Colon (tissue), 2 donors: ENCODE results near the gene APP.
"Not testable (repeated sequence)": the region's sequence is repeated elsewhere in the genome, so short reads cannot be mapped to it uniquely, and the experiment has no call there.

Experiments used
- FAIRE-seq: peaks from 2 replicates; lab custom pipeline; 2012; peaks lifted over from hg19 to GRCh38; lab: Jason Lieb, UNC
- donor health status: control.
- donor health status: control.

Gene APP

GRCh38 chr21:25936776-25937175, 233.8 kb downstream of the APP start:
- FAIRE-seq: no peak

- no peak for FAIRE-seq
These were observed 235.8 kb downstream of the APP start for GRCh38 chr21:25934771-25935224.

DNA sequence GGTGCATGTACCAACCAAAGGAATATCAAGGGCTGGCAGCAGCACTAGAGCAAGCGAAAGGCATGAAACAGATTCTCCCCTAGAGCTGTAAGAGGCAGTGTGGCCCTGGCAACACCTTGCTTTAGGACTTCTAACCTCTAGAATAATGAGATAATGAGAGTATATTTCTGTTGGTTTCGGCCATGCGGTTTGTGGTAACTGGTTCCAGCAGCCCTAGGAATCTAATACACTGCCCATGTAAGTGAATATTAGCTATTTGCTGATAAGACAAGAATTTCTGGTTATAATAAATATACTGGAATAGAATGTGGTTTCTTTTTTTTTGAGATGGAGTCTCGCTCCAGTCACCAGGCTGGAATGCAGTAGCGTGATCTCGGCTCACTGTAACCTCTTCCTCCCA, 236.4 kb downstream of the APP start:
- no peak for FAIRE-seq

GRCh38 chr21:25931765-25932164, 238.8 kb downstream of the APP start:
- no peak for FAIRE-seq

DNA sequence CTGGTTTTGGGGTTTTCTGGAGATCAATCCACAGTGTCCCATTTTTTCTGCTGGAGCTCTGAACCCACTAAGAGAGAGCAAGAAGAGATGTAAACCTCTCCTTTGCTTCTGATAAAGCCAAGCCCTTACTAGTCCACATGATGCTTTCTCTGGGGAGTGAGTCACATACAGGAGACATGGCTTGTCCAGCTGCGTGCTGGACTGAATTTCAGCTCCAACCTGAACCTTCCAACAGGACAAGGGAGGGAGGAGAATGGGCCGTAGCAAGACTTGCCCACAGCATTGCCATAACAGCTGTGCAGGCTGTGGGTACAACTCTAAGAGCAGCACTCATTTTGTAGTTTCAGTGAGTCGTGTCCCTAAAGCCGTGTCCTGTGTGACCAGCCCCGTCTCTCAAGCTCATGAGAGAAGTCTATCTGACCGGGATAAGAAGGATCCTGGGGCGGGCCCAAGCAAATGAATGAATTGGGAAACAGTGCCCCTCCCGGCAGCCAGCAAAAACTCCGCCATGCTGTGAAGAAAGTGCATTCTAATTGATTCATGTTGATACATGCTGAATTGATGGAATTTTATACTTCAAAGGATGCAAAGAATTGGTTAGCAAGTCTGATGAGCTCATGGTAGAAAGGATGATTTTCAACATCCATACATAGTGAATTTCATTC, 240.6 kb downstream of the APP start:
- FAIRE-seq: no peak

DNA sequence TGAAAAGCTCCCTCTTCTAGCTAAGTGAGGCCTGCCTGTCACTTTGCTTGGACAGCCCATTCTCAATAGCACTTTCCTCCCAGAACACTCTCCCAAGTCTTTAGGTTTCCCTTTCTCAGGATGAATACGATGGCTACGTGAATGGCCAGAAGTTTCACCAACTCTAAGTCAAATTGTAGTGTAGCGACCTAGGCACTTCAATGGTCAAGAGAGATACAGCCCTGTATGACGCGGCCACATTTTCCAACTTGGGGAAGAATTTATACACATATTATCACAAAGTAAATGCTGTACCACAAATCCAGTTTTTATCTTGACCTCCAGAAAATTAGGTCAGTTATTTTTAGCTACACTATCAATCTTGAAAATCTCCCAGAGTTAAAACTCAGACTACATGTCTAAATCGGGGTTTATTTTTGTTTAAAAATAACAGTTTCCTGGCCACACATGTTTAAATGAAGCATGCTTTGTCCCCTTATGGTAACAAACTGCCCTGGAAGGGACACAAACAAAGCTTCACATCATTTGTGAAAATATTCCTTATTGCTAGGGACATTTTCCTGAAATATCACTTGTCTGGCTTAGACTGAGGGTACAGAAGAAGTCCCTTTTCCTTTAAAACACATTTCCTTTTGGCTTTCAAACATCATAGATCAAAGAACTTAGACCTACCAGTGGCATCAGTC, 243.2 kb downstream of the APP start:
- no peak for FAIRE-seq

- FAIRE-seq: no peak
These were observed 244.6 kb downstream of the APP start for GRCh38 chr21:25925936-25926335.

DNA sequence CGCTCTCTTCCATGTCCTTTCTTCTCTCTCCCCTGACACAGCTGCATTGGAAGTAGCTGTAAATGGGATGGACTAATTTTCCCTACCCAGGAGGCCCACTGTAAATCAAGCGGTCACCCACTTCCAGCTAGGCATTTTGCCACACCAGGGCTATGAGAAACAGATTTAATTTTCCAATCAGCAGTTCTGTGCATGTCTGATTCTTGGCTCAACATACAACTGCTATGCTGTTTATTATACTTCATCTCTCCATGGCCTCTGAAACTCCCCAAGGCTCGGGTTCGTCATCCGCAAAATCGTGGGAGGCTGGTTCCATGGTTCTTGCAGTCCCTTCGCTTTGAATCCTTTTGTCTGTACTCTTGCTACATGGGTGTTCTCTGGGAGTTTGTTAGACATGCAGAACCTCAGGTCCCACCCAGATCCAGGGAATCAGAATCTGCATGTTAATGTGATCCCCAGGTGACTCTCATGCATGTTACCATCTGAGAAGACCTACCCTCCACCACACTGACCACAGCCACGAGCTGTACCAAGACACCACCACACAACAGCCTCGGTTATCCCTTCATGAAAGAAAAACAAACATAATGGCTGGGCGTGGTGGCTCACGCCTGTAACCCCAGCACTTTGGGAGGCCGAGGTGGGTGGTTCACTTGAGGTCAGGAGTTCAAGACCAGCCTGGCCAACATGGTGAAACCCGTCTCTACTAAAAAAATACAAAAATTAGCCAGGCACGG, 245.3 kb downstream of the APP start:
- no peak for FAIRE-seq

GRCh38 chr21:25918152-25918551, 252.4 kb downstream of the APP start:
- not testable (repeated sequence) for FAIRE-seq

DNA sequence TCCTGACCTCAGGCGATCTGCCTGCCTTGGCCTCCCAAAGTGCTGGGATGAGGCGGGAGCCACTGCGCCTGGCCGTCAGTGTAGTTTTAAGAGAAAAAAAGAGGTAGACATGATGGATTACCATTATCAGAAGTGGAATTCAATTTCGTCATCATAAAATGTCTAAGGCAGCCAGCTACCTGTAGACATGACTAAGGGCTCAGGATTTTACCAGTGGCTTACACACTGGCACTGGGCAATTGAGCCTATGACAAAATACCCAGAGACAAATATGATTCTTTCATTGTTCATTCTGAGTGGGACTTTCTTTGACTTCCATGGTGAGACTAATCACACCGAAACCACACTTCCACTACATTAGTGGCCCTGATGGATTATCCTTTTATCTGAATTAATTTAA, 254.3 kb downstream of the APP start:
- FAIRE-seq: no peak

GRCh38 chr21:25913479-25913878, 257.1 kb downstream of the APP start:
- FAIRE-seq: no peak

DNA sequence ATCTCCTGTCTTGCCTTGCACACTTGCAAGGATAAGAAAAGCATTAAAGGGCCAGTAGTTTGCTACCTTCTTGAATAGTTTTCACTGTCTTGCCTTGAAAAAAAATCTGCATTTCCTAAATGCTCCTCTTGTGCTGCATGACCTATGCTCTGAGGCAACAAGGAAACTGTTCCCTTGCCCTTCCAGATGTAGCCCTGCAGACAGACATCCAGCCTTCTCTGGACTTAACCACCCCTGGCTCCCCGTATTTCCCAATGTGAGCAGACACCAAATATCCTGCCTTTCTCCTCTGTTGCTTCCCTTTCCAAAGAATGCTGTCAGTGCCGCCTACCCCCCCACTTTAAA, 258.2 kb downstream of the APP start:
- no peak for FAIRE-seq

GRCh38 chr21:25911730-25912401, 258.7 kb downstream of the APP start:
- FAIRE-seq: no peak

DNA sequence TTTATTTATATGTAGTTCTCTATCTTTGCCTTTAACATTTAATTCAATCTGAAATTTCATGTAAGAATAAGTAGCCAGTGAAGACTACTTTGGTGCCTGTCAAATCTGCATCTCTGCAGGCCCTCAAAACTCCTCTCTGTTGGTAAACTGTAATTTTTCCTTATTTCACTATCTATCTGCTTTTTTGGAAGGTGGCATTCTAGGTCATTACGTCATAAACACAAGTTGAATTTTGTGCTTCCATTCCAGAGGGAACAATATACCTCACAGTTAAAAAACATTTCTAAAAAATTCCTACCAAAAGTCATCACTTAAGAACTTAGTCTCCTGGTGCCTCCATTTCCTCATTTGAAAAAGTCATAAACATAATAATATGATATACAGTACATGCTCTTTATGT, 259.8 kb downstream of the APP start:
- FAIRE-seq: no peak

DNA sequence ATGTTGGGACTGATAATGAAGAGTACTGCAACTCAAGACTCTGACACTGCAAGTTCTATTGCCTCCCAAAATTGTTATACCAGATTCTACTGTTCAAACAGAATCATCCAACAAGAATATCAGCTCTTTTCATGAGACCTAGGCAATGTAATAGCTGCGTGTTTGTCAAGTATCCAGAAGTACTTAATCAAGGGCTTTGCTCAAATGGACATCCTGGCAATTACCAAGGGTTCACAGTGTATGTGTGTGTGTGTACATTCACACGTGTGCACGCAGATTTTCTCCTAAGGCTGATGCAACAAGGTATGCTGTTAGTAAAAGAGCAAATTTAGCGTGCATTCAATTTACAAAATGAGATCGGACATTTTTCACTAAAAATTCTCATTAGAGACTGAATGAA, 261.2 kb downstream of the APP start:
- no peak for FAIRE-seq

DNA sequence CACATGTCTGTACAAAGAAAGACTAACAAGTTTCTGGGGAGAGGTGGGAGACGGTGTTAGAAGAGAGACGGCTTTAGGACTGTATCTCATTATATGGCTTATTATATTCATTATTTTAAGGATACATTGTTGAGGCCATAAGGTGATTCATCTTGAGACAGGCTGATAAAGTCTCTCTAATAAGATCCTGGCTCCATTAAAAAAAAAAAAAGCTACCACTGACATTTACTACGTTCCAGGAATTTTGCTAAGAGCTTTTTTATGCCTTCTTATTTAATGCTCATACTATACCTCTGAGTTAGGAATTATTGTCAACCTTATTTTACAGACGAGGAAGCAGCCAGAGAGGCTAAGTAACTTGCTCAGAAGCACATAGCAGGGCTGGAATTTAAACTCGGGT, 262.1 kb downstream of the APP start:
- no peak for FAIRE-seq

DNA sequence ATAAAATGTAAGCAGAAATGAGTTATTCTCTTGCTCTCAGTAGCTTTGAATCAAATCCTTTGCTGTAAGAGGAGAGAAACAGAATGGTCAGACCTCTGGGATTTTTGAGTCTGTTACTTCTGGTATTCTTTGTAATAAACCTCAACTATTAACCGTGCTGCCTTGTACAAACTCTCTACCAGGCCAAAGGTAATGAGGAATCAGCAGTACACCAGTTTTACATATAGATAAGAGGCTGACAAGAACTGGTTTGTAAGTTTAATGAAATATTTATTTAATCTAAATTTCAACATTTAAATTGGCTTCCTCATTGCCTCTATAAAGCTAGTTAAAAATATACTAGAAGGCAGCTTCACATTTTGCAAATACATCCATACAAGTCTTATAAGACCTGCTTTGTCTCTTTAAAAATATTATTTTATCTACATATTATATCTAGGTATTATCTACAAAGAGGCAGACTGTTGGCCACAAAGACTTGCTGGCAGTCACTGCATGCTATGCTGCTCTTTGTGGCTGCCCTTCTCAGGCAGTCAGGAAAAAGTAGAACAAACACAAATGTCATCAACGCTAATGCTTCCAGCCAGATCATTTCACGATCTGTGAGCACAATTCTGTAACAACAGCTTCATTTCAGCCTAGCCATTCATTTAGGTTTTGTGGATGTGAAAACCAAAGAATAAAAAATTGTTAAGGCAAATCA, 262.8 kb downstream of the APP start:
- FAIRE-seq: peak; percentile 85

- no peak for FAIRE-seq
These were observed 264.0 kb downstream of the APP start for GRCh38 chr21:25906587-25906986.

GRCh38 chr21:25905126-25905525, 265.4 kb downstream of the APP start:
- FAIRE-seq: no peak

- FAIRE-seq: no peak
These were observed 266.4 kb downstream of the APP start for GRCh38 chr21:25904044-25904695.

DNA sequence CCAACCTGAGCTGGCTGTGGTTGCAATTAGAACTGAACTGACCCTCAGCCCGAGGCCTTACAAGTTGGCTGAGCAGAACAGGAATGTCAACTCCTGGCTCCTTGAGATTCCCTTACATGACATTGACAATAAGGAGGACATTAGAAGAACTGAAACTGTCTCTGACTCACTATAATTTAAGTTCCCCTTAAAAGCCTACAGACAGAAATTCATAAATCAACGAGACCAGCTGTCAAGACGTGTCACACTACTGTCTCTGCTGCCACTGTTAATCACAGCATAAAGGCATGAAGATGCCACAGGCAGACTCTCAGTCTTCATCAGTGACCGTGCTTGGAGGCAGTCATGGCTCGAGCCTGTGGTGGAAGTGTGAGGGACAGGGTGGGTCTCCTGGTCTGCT, 267.0 kb downstream of the APP start:
- no peak for FAIRE-seq
